ENCODE data around the gene SIAE.
A peak's percentile ranks its signal among the peaks of the same experiment; 100 is the strongest.

DNA sequence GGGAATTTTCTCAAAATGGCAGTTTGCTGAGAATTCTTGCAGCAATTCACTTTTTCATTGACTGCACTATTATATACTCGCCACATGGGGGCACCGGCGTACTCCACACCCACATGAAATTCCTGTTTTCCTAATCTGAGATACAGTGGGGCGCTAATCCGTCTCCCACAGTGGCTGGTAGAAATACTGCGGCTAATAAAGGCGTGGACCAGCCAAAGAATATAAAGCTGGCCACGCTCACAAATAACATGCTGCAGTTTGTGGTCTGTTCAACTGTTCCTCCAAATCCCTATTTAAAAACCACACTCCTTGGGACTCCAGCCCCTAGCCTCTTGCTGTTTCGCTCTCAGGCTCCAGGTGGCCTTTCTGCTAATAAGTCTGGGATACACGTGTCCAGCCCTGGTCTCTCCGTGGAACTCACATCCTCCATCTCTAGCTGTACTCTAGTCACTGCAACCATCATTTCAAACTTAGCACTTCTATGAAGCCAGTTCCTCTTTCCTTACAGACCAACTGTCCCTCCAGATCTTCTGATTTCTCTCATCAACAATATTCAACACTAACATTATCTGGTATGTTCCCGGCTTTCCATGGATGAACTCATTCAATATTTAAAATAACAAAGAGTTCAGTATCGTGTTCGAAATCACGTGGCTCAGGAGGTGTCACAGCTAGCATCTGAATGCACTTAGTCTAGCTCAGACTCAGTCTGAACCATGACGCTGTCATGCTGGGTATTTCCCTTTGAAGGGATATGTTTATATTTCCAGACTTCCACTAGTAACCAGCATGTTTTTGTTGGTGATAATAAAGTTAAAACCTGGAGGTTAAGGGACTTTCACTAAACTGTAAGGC is 28.9 kb downstream of the SIAE start:
- TF ChIP-seq, protein P1, sequence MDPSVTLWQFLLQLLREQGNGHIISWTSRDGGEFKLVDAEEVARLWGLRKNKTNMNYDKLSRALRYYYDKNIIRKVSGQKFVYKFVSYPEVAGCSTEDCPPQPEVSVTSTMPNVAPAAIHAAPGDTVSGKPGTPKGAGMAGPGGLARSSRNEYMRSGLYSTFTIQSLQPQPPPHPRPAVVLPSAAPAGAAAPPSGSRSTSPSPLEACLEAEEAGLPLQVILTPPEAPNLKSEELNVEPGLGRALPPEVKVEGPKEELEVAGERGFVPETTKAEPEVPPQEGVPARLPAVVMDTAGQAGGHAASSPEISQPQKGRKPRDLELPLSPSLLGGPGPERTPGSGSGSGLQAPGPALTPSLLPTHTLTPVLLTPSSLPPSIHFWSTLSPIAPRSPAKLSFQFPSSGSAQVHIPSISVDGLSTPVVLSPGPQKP (IDR thresholded peaks at IDR 0.05; ENCODE audit: borderline replicate concordance, low read depth, low read length) = no peak
- TF ChIP-seq CTCF (conservative IDR thresholded peaks at IDR 0.05; ENCODE audit: low read depth, low read length) = peak; percentile 92
